ELF-1 (cell line): Measurements from ENCODE around the gene C1orf35.
A peak's percentile ranks its signal among the peaks of the same experiment; 100 is the strongest.

Source experiments
- DNase-seq: peaks from one replicate; pipeline ENCODE4 v3.0.0-alpha.2; 2016; ENCODE audit warnings: low read depth, low spot score

The C1orf35 gene

GRCh38 chr1:228063251-228064191, 39.6 kb downstream of the C1orf35 start:
- peak; percentile 1 for DNase-seq

- peak; percentile 1 for DNase-seq
Measured at GRCh38 chr1:228062812-228063211, 40.3 kb downstream of the C1orf35 start.

- DNase-seq = peak; percentile 0
Measured at GRCh38 chr1:228062085-228062791, 40.9 kb downstream of the C1orf35 start.

- DNase-seq = peak; percentile 4
Measured at GRCh38 chr1:228061411-228062084, 41.6 kb downstream of the C1orf35 start.

GRCh38 chr1:228060458-228061190, 42.5 kb downstream of the C1orf35 start:
- peak; percentile 44 for DNase-seq

GRCh38 chr1:228059634-228060457, 43.3 kb downstream of the C1orf35 start:
- peak; percentile 97 for DNase-seq

- no peak for DNase-seq
Measured at GRCh38 chr1:228058949-228059633, 44.0 kb downstream of the C1orf35 start.

GRCh38 chr1:228058172-228058948, 44.8 kb downstream of the C1orf35 start:
- no peak for DNase-seq
